ENCODE data around the gene FMNL3.

DNA sequence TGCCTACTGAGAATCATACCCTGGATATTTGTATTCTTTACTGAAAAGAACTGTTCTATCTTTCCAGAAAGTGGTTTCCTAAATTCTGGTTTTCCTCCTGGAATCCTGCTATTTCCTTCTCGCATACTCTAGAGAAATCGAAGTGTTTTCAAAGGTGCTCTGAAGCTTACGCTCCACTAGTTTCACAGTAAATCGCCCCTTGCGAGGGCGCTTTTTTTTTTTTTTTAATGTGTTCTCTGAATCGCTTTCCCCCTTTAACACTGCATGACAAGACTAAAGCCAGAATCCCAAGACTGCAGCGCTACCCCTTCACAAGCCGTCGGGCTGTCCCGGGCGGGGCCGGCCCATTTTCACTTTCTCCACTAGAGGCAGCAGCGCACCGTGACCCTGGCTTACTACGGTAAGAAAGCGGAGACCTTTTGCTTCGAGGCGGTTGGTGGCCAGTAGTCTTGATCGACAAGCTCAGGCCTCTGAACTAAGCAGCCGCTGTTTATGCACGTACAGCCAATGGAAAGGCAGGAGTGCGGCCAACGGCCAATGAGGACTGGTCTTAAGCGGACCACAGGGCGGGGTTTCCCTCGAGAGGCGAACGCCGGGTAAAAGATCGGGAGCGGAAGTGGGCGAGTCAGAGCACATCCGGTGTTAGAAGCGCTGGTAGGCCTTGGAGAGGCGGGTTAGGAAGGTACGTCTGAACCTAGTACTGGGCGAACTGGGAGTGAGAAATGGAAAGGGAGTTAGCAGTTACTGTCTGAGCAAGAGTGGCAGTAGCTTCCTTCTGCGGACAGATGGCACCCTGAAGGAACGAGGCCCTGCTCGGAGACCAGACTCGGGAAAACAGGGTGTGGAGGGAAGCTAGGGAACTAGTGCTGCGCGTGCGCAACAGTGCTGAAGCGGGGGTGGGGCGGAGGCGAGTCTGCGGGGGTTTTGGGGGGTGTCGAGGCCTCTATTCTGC is 34.0 kb upstream of the FMNL3 start, which contains the start of gene TMBIM6:
- TF ChIP-seq, protein P1, sequence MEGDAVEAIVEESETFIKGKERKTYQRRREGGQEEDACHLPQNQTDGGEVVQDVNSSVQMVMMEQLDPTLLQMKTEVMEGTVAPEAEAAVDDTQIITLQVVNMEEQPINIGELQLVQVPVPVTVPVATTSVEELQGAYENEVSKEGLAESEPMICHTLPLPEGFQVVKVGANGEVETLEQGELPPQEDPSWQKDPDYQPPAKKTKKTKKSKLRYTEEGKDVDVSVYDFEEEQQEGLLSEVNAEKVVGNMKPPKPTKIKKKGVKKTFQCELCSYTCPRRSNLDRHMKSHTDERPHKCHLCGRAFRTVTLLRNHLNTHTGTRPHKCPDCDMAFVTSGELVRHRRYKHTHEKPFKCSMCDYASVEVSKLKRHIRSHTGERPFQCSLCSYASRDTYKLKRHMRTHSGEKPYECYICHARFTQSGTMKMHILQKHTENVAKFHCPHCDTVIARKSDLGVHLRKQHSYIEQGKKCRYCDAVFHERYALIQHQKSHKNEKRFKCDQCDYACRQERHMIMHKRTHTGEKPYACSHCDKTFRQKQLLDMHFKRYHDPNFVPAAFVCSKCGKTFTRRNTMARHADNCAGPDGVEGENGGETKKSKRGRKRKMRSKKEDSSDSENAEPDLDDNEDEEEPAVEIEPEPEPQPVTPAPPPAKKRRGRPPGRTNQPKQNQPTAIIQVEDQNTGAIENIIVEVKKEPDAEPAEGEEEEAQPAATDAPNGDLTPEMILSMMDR (IDR thresholded peaks at IDR 0.05): peak in 5 of 7 experiments; percentile 94 to 99 (median 95)
- TF ChIP-seq POLR2AphosphoS5 (IDR thresholded peaks at IDR 0.05) (peak; percentile 87 to 100 (median 99)), EP300 (IDR thresholded peaks at IDR 0.05) (no peak), POLR2A (IDR thresholded peaks at IDR 0.05) (peak in 2 of 4 donors; percentile 96 to 99)
